ENCODE measurements around the gene KPNA1.

DNA sequence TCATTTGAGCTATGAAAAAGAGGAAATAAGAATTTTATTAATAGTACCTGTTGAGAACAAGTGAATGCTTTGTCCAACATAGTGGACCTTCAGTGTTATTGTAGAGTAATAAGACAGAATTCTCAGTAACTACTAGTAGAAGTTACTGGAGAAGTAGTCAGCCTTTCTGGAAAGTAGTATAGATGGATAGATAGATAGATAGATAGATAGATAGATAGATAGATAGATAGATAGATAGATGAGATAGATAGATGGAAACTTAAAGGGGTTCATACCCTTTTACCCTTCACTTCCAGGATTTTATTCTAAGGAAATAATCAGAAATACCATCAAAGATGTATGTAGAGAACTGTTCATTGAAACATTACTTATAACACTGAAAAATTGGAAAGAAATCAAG is 125.5 kb downstream of the KPNA1 start:
- TF ChIP-seq, protein P1, sequence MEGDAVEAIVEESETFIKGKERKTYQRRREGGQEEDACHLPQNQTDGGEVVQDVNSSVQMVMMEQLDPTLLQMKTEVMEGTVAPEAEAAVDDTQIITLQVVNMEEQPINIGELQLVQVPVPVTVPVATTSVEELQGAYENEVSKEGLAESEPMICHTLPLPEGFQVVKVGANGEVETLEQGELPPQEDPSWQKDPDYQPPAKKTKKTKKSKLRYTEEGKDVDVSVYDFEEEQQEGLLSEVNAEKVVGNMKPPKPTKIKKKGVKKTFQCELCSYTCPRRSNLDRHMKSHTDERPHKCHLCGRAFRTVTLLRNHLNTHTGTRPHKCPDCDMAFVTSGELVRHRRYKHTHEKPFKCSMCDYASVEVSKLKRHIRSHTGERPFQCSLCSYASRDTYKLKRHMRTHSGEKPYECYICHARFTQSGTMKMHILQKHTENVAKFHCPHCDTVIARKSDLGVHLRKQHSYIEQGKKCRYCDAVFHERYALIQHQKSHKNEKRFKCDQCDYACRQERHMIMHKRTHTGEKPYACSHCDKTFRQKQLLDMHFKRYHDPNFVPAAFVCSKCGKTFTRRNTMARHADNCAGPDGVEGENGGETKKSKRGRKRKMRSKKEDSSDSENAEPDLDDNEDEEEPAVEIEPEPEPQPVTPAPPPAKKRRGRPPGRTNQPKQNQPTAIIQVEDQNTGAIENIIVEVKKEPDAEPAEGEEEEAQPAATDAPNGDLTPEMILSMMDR (IDR thresholded peaks at IDR 0.05) = no peak
- TF ChIP-seq POLR2AphosphoS5 (IDR thresholded peaks at IDR 0.05) (no peak), POLR2A (IDR thresholded peaks at IDR 0.05) (no peak)

Measured in transverse colon (tissue), 4 donors.